ENCODE results near the gene YBX2. TPM values are rescaled to one million over a fixed set of nuclear protein-coding genes. Genes with fewer than 3 reads are reported as not detected.

The YBX2 gene

GRCh38 chr17:7239091-7240027, 55.1 kb downstream of the YBX2 start, which contains the start of gene PHF23:
TSS of gene PHF23 (minus strand) at chr17:7239457. CDS start at chr17:7239279, 178 bp downstream.
- Histone ChIP-seq H3K27ac (ENCODE audit: low read length, poor library complexity, severe bottlenecking) (peak within 1 kb of the TSS; percentile 88), H4K91ac (ENCODE audit: low read length) (peak within 1 kb of the TSS; percentile 92), H4K8ac (ENCODE audit: low read length) (peak within 1 kb of the TSS; percentile 86), H3K4me2 (ENCODE audit: low read length, poor library complexity, severe bottlenecking) (peak within 1 kb of the TSS; percentile 82), H3K14ac (ENCODE audit: low read length in 2 of 2) (peak within 1 kb of the TSS; percentile 94 to 97), H3K4me3 (ENCODE audit: insufficient read depth in 1 of 2, low read depth in 1 of 2, low read length in 2 of 2) (peak within 1 kb of the TSS; percentile 95 to 96), H2AFZ (ENCODE audit: low read depth, low read length) (no peak within 1 kb of the TSS), H2BK5ac (ENCODE audit: low read depth, low read length, poor library complexity, severe bottlenecking) (peak within 1 kb of the TSS; percentile 94), H3K18ac (ENCODE audit: low read depth in 1 of 2, low read length in 2 of 2) (peak within 1 kb of the TSS; percentile 88 to 94), H3K23ac (ENCODE audit: low read length in 2 of 2) (peak within 1 kb of the TSS; percentile 57 to 97), H2AK5ac (ENCODE audit: low read length, severe bottlenecking) (peak within 1 kb of the TSS; percentile 60), H3K79me1 (replicated peaks; ENCODE audit: low read length, poor library complexity, severe bottlenecking) (peaks cover 11% of the 10 kb centered on the region), H3K27me3 (ENCODE audit: control insufficient read depth in 1 of 2, insufficient read depth in 1 of 2, low read length in 2 of 2) (no peaks in the 10 kb centered on the region), H3K4me1 (ENCODE audit: control insufficient read depth, insufficient read depth, low read depth, low read length) (peaks cover 38% of the 10 kb centered on the region), H3K9ac (ENCODE audit: low read length) (peak within 1 kb of the TSS; percentile 99), H3K36me3 (ENCODE audit: control insufficient read depth in 1 of 2, insufficient read depth in 2 of 2, low read depth in 1 of 2, low read length in 2 of 2) (peaks cover 39 to 51% of the 10 kb centered on the region in 2 experiments), H2BK120ac (ENCODE audit: low read depth, low read length) (peak within 1 kb of the TSS; percentile 99), H3K4ac (ENCODE audit: low read depth in 1 of 2, low read length in 2 of 2) (peak within 1 kb of the TSS; percentile 90 to 97), H2BK12ac (ENCODE audit: low read length in 2 of 2) (peak within 1 kb of the TSS; percentile 15 to 69), H3K9me3 (ENCODE audit: control insufficient read depth, low read length) (no peaks in the 10 kb centered on the region), H2BK15ac (ENCODE audit: low read depth, poor library complexity, severe bottlenecking) (peak within 1 kb of the TSS; percentile 83)
- peak; percentile 100 for DNase-seq
- under 1% methylated on average over 60 of the region's 72 CpGs for WGBS

GRCh38 chr17:7238420-7239090, 55.9 kb downstream of the YBX2 start:
- Histone ChIP-seq H4K8ac (ENCODE audit: low read length) (peak overlapping the region; percentile 86), H2BK120ac (ENCODE audit: low read depth, low read length) (peak overlapping the region; percentile 99), H2AK5ac (ENCODE audit: low read length, severe bottlenecking) (peak overlapping the region; percentile 49), H2BK15ac (ENCODE audit: low read depth, poor library complexity, severe bottlenecking) (no peak overlapping the region), H3K23ac (ENCODE audit: low read length in 2 of 2) (peak overlapping the region; percentile 57 to 97), H3K4me3 (ENCODE audit: insufficient read depth in 1 of 2, low read depth in 1 of 2, low read length in 2 of 2) (peak overlapping the region; percentile 95 to 96), H3K79me1 (replicated peaks; ENCODE audit: low read length, poor library complexity, severe bottlenecking) (peaks cover 8% of the 10 kb centered on the region), H3K27ac (ENCODE audit: low read length, poor library complexity, severe bottlenecking) (peak overlapping the region; percentile 88), H2BK12ac (ENCODE audit: low read length in 2 of 2) (peak overlapping the region; percentile 15 to 69), H2AFZ (ENCODE audit: low read depth, low read length) (no peak overlapping the region), H3K36me3 (ENCODE audit: control insufficient read depth in 1 of 2, insufficient read depth in 2 of 2, low read depth in 1 of 2, low read length in 2 of 2) (peaks cover 34 to 44% of the 10 kb centered on the region in 2 experiments), H3K4ac (ENCODE audit: low read depth in 1 of 2, low read length in 2 of 2) (peak overlapping the region; percentile 90 to 97), H3K27me3 (ENCODE audit: control insufficient read depth in 1 of 2, insufficient read depth in 1 of 2, low read length in 2 of 2) (no peaks in the 10 kb centered on the region), H3K14ac (ENCODE audit: low read length in 2 of 2) (peak overlapping the region; percentile 94 to 97), H3K9ac (ENCODE audit: low read length) (peak overlapping the region; percentile 99), H3K4me1 (ENCODE audit: control insufficient read depth, insufficient read depth, low read depth, low read length) (peaks cover 36% of the 10 kb centered on the region), H2BK5ac (ENCODE audit: low read depth, low read length, poor library complexity, severe bottlenecking) (peak overlapping the region; percentile 94), H3K18ac (ENCODE audit: low read depth in 1 of 2, low read length in 2 of 2) (peak overlapping the region; percentile 88 to 94), H4K91ac (ENCODE audit: low read length) (peak overlapping the region; percentile 92), H3K9me3 (ENCODE audit: control insufficient read depth, low read length) (no peaks in the 10 kb centered on the region), H3K4me2 (ENCODE audit: low read length, poor library complexity, severe bottlenecking) (peak overlapping the region; percentile 35)
- WGBS: under 1% methylated on average over 31 of the region's 39 CpGs
- no peak for DNase-seq

Small RNA genes within 50 kb of the gene (small RNA-seq; reads per million reads assigned to genes)
- gene AC026954.2 (ENCODE audit: low read depth) (not detected), gene RF00019 (ENCODE audit: low read depth) (not detected)

Data from mesenchymal stem cell (in vitro differentiated cells and primary cell).